Activated T-helper 17 cell treated with anti-CD3 and anti-CD28 coated beads, Interleukin-2, amount 50 U/mL, for 72 hours (primary cell): ENCODE data around the gene ZNF787. TPM values are rescaled to one million over a fixed set of nuclear protein-coding genes. Genes with fewer than 3 reads are reported as not detected.

ENCODE experiments used
- ATAC-seq: fragments of 150-1000 bp; cut with Tn5 transposase; replicated peaks from 2 replicates; pipeline ENCODE4 v1.10.0; 2021; ENCODE audit warnings: mild to moderate bottlenecking, moderate library complexity
- H3K27ac Mint-ChIP-seq: one replicate; pipeline ENCODE4 v1.8.0; 2022; ENCODE audit warnings: mixed read lengths
- H3K27me3 Mint-ChIP-seq: one replicate; pipeline ENCODE4 v1.8.0; 2022; ENCODE audit warnings: mixed read lengths
- H3K36me3 Mint-ChIP-seq: one replicate; pipeline ENCODE4 v1.8.0; 2022; ENCODE audit warnings: low read depth, mild to moderate bottlenecking, mixed read lengths
- H3K4me1 Mint-ChIP-seq: one replicate; pipeline ENCODE4 v1.8.0; 2022; ENCODE audit warnings: mixed read lengths
- H3K4me3 Mint-ChIP-seq: one replicate; pipeline ENCODE4 v1.8.0; 2022; ENCODE audit warnings: mild to moderate bottlenecking, mixed read lengths
- H3K9me3 Mint-ChIP-seq: one replicate; pipeline ENCODE4 v1.8.0; 2022; ENCODE audit warnings: mixed read lengths
- total RNA-seq, 2 donors: library from RNA; stranded (reverse); gene quantifications; one replicate each; pipeline ENCODE4 v1.2.3, GENCODE V29; 2022

The ZNF787 gene
- total RNA-seq, 2 donors from 2014 or later, result 27.8 to 33.2 TPM

DNA sequence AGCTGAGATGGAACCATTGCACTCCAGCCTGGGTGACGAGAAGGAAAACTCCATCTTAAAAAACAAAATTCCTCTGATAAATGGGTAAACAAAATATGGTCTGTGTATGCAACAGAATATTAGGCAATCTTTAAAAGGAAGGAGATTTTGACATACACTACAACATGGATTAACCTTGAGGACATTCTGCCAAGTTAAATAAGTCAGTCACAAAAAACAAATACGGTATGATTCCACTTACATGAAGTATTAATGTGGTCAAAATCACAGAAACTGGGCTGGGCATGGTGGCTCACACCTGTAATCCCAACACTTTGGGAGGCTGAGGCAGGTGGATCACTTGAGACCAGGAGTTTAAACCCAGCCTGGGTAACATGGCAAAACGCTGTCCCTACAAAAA, 17.0 kb upstream of the ZNF787 start:
- peaks cover 5% of the 10 kb centered on the region for H3K36me3 Mint-ChIP-seq

DNA sequence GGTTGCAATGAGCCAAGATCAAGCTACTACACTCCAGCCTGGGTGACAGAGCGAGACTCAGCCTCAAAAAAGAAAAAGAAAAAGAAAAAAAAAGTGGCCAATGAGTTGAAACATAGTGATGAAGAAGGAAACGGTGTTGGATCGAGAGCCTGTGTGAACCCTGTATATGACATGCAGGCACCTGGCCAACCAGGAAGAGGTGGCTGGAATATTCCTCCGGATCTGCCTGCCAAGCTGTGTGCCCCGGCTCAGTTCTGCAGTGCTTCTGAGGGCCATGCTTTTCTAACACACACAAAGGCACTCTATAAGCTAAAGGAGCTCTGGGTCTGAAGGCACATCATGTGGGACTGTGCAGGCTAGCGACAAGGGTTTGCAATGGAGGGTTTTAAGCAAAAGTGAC, 16.3 kb upstream of the ZNF787 start:
- H3K9me3 Mint-ChIP-seq, result no peaks in the 10 kb centered on the region
- H3K27ac Mint-ChIP-seq, result no peak overlapping the region
- peaks cover 16% of the 10 kb centered on the region for H3K4me1 Mint-ChIP-seq
- no peak overlapping the region for H3K4me3 Mint-ChIP-seq
- no peaks in the 10 kb centered on the region for H3K27me3 Mint-ChIP-seq
- H3K36me3 Mint-ChIP-seq, result peaks cover 5% of the 10 kb centered on the region
- ATAC-seq, result no peak

More for the DNA sequence above, 17.0 kb upstream of the ZNF787 start:
- ATAC-seq, result no peak
- Mint-ChIP-seq H3K27me3 (no peaks in the 10 kb centered on the region), H3K27ac (no peak overlapping the region), H3K9me3 (no peaks in the 10 kb centered on the region), H3K4me3 (no peak overlapping the region), H3K4me1 (peaks cover 16% of the 10 kb centered on the region)

DNA sequence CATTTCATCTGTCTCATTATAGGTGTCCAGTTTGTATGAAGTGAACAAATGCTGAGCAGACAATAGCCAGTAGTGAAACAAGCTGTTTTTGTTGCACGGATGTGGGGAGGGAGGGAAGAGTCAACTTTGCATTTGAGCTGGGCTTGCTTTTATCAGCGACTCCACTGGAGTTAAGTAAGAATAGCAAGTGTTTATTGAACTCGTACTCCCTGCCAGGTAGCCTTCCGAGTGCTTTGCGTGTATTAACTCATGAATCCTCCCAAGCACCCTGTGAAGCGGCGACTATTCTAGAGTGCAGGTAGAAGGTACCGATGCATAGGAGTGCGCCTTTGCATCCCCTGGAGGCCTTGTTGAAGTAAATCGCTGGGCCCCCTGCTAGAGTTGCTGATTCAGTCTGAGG, 15.3 kb upstream of the ZNF787 start:
- no peak overlapping the region for H3K27ac Mint-ChIP-seq

DNA sequence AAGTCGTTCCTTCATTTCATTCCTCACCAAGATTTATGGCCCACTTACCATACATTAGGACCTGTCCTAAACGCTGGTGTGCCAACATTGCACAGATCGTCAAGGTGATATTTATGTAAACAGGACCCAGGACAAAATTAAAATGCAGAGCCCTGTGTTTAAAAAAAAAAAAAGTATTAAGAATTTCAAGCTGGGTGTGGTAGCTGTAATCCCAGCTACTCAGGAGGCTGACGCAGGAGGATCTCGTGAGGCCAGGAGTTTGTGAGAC, 13.5 kb upstream of the ZNF787 start:
- Mint-ChIP-seq H3K9me3 (no peaks in the 10 kb centered on the region), H3K27me3 (no peaks in the 10 kb centered on the region), H3K36me3 (no peaks in the 10 kb centered on the region), H3K4me3 (no peak overlapping the region), H3K27ac (no peak overlapping the region), H3K4me1 (peaks cover 5% of the 10 kb centered on the region)
- no peak for ATAC-seq

More for the DNA sequence above, 15.3 kb upstream of the ZNF787 start:
- H3K9me3 Mint-ChIP-seq, result no peaks in the 10 kb centered on the region
- H3K4me3 Mint-ChIP-seq, result no peak overlapping the region
- peaks cover 11% of the 10 kb centered on the region for H3K4me1 Mint-ChIP-seq
- no peaks in the 10 kb centered on the region for H3K27me3 Mint-ChIP-seq
- peaks cover 5% of the 10 kb centered on the region for H3K36me3 Mint-ChIP-seq
- no peak for ATAC-seq

DNA sequence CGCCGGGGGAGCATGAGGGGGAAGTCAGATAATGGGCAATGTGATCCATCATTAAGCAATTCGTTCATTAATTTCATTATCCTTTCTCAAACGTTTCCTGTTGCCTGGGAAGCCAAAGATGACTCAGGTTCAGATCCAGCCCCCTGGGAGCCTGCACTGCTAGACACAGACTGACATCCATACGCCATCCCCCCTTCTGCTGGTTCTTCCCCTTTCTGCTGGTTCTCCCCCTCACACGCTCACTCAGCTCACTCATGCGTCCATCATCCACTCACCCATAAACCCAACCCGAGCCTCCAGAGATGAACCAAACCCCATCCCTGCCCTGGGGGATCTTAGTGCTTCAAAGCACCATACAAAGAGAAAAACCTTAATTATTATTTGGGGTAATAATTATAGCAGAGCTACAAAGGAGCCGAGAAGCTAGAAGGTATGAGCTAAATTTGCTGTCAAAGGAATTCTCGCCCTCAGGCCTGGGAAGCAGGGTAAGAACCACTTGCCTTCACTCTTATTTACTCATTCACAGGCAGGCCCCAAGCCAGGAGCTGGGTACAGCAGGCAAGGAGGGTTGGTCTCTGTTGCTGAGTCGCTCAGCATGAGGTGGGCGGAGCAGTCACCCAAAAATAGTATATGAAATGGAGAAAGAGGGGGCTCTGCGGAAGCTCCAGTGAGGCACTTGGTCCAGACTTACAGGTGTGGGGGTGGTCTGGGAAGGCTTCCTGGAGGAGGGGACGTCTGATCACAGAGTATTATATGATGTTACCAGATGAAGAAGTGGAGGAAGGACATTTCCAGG, 13.0 kb upstream of the ZNF787 start:
- Mint-ChIP-seq H3K4me1 (peaks cover 5% of the 10 kb centered on the region), H3K27me3 (no peaks in the 10 kb centered on the region)

DNA sequence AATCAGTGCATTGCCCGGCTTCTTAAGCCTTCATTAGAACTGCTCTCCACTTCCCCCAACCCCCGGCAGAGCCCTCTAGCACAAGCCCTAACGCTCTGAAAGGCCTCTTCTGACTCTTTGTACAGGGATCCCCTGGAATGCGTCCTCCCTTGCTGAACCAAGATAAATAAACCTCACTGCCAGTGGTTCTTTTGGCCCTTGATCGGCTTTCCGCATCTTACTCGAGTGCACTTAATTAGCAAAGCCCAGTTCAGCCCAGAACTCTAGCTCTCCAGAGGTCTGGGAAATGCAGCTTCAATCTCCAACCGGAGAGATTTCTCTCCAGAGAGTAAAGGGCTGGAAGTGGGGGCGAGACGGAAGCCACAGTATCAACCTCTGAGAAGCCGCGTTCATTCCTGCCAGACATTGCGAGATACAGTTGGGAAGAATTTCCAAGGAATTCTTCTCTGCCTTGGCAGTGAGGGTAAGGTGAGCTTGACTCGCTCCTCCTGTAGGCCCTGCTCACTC, 11.3 kb upstream of the ZNF787 start:
- Mint-ChIP-seq H3K36me3 (no peaks in the 10 kb centered on the region), H3K9me3 (no peaks in the 10 kb centered on the region), H3K4me3 (no peak overlapping the region), H3K4me1 (peaks cover 5% of the 10 kb centered on the region), H3K27me3 (no peaks in the 10 kb centered on the region), H3K27ac (no peak overlapping the region)
- no peak for ATAC-seq

More for the DNA sequence above, 13.0 kb upstream of the ZNF787 start:
- Mint-ChIP-seq H3K36me3 (no peaks in the 10 kb centered on the region), H3K4me3 (no peak overlapping the region), H3K27ac (no peak overlapping the region), H3K9me3 (no peaks in the 10 kb centered on the region)
- ATAC-seq, result no peak

DNA sequence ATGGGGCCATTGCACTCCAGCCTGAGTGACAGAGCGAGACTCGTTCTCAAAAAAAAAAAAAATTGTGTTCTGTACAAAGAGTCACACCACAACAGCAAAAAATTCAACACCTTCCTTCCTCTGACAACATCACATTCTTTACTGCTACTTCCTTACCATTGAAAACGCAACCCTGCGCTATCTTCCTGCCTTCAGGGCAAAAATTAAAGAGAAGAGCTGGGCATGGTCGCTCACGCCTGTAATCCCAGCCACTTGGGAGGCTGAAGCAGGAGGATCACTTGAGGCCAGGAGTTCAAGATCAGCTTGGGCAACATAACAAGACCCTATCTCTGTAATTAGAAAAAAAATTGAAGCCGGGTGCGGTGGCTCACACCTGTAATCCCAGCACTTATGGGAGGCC, 10.6 kb upstream of the ZNF787 start:
- no peaks in the 10 kb centered on the region for H3K9me3 Mint-ChIP-seq
- H3K36me3 Mint-ChIP-seq, result no peaks in the 10 kb centered on the region
- H3K4me3 Mint-ChIP-seq, result no peak overlapping the region
- H3K27ac Mint-ChIP-seq, result no peak overlapping the region
- peaks cover 5% of the 10 kb centered on the region for H3K4me1 Mint-ChIP-seq
- ATAC-seq, result no peak
- no peaks in the 10 kb centered on the region for H3K27me3 Mint-ChIP-seq

DNA sequence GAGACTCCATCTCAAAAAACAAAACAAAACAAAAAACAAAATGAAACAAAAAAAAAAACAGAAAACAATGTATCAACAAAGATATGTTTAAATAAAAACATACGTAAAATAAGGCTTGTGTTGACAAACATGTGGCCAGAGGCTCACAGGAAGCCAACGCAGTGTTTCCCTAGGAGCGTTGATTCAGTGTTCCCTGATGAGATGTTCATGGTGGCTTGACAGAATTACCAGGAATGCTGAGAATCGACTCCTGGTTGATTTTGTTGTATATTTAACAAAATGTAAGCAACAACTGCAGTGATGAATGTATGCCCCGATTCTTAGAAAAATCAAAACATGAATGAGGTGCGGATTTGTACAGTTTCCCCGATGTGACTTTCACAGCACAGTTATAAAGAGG, 8.9 kb upstream of the ZNF787 start:
- Mint-ChIP-seq H3K9me3 (no peaks in the 10 kb centered on the region), H3K36me3 (no peaks in the 10 kb centered on the region), H3K4me3 (no peak overlapping the region)

DNA sequence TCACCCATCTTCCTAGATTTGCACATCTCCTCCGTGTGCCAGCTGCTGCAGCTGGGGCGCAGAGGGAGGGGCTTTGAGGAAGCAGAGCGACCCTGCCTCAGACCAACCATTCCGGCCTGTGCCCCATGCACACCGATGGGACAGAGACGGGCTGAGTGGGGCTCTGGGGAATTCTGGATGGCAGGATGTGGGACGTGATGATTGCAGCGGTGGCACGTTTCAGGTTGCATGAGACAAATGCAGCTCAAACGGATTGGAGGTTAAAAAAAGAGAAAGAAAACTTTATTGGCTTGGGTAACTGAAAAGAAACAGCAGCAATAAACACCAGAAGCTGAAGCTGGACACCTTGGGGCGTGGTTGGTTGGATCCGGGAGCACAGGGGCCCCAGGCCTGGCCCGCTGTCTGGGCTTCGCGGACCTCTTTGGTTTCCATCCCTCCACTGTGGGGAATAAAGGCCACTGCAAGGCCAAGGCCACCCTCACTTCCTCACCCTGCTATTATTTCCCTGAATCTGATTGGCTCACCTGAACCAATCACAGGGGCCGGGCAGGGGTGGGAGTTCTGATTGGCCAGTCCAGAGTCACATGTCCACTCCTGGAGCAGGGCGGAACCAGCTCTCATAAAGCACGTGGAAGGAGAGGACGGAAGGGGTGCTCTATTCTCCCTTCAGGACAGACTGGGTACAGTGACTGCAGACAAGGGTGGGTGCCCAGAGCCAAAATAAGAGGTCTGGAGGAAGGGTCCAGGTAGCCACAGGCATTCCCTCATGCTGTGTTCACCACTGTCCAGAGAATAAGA, 6.1 kb upstream of the ZNF787 start:
- Mint-ChIP-seq H3K27ac (no peak overlapping the region), H3K4me1 (no peaks in the 10 kb centered on the region), H3K36me3 (no peaks in the 10 kb centered on the region), H3K27me3 (no peaks in the 10 kb centered on the region), H3K9me3 (no peaks in the 10 kb centered on the region), H3K4me3 (no peak overlapping the region)
- ATAC-seq, result peak; percentile 24

More for the DNA sequence above, 8.9 kb upstream of the ZNF787 start:
- Mint-ChIP-seq H3K27ac (no peak overlapping the region), H3K4me1 (peaks cover 5% of the 10 kb centered on the region), H3K27me3 (no peaks in the 10 kb centered on the region)
- no peak for ATAC-seq

DNA sequence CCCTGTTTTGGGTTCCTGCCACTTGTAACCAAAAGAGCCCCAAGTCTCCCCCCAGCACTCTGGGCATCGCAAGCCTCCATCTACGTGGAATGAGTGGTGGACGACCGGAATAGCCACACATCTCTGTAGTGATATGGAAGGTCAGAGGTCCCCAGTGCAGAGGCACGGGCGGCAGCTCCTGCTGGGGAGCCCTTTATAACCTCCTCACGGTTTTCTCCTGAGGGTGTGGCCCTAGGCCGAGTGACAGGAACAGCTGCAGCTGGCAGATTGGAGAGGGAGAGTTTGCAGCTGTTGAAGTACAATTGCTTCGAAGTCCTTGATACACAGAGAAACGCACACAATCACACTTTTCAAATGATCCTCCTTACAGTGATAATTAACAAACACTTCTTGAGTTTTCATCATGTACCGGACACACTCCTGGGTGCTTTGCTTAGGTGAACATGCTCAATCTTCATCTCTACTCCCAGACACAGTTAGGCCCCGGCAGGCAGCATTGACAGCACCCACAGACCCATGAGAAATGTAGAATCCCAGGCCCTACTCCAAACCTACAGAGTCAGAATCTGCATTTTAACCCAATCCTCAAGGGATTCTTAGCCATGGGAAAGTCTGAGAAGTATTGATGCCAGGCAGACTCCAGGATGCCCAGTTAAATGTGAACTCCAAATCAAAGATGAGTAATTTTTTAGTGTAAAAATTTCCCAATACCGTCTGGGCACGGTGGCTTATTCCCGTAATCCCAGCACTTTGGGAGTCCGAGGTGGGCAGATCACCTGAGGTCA, 4.9 kb upstream of the ZNF787 start:
- ATAC-seq, result no peak
- Mint-ChIP-seq H3K36me3 (no peaks in the 10 kb centered on the region), H3K9me3 (no peaks in the 10 kb centered on the region), H3K27me3 (no peaks in the 10 kb centered on the region), H3K4me1 (no peaks in the 10 kb centered on the region), H3K27ac (no peak overlapping the region), H3K4me3 (no peak overlapping the region)

DNA sequence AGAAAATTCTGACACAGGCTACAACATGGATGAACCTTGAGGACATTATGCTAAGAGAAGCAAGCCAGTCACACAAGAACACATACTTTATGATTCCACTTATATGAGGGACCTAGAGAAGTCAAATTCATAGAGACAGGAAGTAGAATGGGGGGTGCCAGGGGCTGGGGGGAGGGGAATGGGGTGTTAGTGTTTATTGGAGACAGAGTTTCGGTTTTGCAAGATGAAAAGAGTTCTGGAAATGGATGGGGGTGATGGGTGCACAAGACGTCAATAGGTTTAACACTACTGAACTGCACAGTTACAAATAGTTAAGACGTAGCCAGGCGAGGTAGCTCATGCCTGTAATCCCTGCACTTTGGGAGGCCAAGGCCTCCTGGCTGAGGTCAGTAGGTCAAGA, 3.5 kb upstream of the ZNF787 start:
- Mint-ChIP-seq H3K27ac (no peak overlapping the region), H3K36me3 (peaks cover 2% of the 10 kb centered on the region), H3K27me3 (no peaks in the 10 kb centered on the region), H3K4me1 (no peaks in the 10 kb centered on the region), H3K9me3 (no peaks in the 10 kb centered on the region), H3K4me3 (no peak overlapping the region)
- ATAC-seq, result no peak

DNA sequence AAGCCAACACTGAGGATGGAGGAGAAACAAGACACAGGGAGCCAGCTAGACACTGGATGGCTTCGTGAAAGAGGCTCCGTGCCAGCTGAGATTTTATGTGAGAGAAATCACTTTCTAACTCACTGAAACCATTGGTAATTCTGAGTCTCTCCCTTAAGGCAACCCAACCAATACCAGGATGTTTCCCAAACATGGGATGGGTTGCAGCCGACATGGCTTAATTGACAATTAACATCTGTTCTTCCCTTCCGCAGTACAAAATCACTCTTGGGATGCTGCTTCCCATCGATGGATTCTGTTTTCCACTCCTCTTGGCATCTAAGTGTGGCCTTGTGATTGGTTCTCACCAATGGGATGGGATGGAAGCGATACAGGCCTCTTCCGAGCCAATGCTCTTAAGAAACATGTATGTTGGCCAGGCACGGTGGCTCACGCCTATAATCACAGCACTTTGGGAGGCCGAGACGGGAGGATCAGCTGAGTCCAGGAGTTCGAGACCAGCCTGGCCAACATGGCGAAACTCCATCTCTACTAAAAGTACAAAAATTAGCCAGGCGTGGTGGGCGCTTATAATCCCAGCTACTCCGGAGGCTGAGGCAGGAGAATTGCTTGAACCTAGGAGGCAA, 2.3 kb upstream of the ZNF787 start:
- Mint-ChIP-seq H3K27me3 (no peaks in the 10 kb centered on the region), H3K4me3 (no peak overlapping the region), H3K36me3 (peaks cover 10% of the 10 kb centered on the region), H3K9me3 (no peaks in the 10 kb centered on the region), H3K4me1 (no peaks in the 10 kb centered on the region), H3K27ac (no peak overlapping the region)
- ATAC-seq, result no peak

DNA sequence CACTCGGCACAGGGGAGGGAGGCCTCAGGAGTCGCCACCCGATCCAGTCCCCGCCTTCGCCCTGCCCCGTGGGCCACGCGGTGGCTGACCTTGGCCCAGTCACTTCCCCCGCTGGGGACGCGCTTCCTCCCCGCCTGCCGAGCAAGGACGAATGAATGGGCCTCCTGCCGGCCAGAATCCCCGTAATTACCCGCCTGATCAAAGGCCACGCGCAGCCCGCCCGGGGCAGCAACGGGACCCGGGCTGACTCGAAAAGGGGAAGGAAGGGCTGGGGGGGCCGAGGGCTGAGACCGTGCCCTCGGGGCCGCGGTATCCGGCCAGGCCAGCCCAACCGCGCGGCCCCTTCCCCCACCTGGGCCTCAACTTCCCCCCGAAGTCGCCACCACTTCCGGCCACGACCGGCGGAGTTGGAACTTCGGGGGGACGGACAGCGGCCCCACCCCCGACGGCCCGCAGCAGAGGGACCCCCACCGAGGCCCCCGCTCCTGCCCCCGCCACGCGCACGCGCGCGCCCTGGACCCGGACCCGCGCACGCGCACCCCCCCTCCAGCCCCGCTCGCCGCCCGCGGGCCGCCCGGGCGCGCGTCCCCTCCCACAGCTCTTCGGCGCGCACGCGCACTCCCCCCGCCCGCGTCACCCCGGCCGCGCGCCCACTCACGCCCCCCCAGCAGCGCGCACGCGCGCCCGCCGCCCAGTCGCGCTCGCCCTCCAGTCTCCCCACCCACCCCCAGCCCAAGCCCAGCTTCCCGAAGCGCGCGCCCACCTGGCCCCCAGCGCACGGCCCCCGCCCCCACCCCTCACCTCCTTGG, 520 bp downstream of the ZNF787 start:
- H3K27ac Mint-ChIP-seq, result peak overlapping the region; percentile 91

More for the DNA sequence above, 520 bp downstream of the ZNF787 start:
- no peaks in the 10 kb centered on the region for H3K9me3 Mint-ChIP-seq
- no peaks in the 10 kb centered on the region for H3K4me1 Mint-ChIP-seq
- peak overlapping the region; percentile 86 for H3K4me3 Mint-ChIP-seq
- peak; percentile 58 for ATAC-seq
- H3K27me3 Mint-ChIP-seq, result no peaks in the 10 kb centered on the region
- peaks cover 13% of the 10 kb centered on the region for H3K36me3 Mint-ChIP-seq
